ENCODE results near the gene DSCAML1.
A peak's percentile ranks its signal among the peaks of the same experiment; 100 is the strongest.
"Not testable (repeated sequence)": the region's sequence is repeated elsewhere in the genome, so short reads cannot be mapped to it uniquely, and the experiment has no call there.

Gene DSCAML1

DNA sequence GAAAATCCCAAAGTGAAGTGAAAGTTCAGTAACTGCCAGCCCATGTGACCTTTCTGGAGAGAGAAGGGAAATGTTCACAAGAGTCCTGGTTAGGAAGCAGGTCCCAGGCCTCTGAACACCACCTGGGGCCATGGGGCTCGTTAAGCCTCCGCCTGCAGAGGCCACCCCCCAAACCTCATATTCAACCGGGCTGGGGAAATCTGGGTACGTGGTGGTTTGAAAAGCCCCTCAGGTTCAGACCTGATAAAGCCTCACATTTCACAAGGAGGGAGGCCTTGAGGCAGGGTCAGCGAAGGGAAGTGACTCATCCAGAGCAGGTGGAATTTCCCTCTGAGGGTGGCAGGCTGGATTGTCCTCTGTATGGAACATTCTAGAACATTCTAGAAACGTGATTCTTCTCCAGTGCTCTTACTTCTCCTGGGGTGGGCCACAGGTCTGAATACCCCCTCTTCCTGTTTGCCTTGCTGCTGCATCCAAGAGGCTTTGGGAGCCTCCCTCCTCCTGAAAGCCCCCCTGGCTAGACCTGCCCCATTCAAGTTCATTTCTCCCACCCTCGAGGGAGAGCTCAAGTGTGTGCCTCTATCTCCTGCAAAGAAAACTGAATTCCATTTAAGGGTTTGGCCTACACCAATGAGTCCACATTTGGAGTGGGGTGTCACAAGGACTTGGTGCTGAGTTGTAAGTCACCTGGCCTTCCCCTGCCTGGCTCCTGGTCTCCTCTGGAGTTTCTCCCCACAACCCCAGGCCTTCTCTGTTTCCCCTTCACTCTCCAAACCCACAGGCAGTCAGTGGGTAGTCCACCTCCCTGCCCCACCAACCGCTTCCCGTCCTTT is 21.2 kb upstream of the DSCAML1 start:
- FAIRE-seq, result no peak

DNA sequence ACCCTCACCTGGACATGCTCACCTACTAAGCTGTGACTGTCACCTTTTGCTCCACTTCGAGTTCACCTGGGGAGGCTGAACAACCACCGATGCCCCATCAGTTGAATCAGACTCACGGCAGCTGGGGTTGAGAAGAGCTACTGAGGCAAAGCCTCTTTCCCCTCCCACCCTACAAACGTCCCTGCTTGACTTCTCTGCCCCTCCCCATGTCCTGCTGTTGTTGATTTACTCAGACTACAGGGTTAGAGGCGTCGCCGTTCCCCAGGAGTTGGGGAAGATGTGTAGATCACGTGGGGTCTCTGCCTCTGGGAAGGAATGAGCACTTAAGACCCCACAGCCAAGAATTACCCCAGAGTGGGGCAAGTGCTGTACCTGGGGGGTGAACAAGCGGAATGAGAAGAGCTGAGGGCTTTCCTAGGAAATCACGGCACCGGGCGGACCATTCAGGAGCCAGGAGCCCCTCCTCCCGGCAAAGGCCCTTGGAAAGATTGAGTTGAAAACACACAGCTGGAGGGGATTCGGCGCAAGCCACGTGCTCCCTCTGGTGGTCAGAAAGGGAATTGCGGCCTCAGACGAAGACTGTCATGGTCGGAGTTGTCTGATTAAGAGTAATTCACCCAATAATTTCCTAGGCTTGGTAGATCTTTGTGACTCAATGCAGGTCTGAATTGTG is 20.5 kb upstream of the DSCAML1 start:
- FAIRE-seq, result peak; percentile 33

DNA sequence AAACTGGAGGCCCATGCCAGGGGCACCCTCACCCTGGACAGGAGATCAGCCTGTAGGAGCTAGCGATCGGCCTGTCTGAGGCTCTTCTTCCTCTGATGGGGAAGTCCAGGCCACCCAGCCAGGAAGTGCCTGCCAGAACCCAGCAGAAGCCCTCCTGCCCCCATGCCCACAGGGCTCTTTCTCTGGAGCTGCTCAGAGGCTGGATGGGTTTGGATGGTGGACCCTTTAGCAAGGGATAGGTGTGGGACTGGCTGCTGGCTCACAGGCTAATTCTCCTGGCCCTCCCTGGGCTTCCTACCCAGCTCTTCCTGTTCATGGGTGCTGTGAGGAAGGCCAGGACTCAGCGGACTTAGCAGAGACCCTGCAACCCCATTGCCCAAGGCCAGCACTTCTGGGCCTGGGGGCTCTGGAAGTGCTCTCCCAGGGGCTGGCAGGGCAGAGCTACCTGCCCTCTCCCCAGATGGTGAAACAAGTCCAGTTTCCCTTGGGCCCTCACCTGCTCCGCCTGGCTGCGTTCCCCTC is 19.9 kb upstream of the DSCAML1 start:
- FAIRE-seq, result no peak

DNA sequence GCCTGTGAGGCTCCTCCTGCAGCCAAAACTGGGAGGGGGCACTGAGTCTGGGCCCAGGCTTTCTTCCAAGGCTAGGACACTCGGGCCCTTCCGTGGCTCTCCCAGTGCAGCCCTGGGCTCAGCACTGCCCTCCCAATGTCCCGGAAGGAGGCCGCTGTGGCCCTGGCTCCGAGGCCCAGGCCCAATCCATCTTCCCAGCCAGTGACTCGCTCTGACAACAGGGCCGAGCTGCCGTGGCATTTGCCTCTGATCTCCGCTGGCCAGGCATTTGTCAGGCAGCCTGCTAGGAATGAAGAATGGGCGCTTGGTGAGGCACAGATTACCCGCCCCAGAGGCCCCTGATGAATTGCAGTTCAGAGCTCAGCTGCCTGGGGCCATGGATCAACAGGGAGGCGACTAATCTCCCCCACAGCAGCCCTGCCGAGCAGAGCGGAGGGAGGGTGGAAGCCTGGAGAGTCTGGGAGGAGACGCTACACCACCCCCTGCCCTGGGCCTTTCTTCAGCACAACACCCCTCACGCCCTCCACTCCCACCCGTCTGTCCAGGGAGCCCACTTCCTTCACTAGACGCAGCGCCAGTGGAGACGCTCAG is 19.2 kb upstream of the DSCAML1 start:
- FAIRE-seq, result no peak

DNA sequence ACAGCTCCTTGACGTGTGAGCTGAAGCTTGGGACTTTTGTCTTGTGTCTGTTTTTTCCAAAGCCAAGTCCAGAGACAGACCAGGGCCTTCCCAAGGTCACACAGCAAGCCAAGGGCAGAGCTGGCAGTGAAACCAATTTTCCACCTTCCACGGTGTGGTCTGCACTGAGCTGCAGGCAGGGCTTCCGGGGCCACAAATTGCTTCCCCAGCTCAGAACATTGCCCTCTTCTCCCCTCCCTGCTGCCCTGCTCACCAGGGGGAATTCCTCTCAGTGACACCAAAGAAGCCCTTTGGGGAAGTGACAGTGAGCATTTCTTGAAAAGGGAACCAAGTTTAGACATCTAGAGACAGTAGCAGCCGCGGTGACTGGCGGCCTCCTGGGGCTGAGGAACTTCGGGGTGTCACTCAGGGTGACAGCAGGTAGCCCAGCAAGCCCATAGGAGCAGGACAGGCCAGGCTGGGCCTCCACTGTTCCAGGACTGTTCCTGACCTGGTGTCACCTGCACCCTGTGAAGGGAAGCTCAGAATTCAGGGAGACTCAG is 18.3 kb upstream of the DSCAML1 start:
- FAIRE-seq, result no peak

DNA sequence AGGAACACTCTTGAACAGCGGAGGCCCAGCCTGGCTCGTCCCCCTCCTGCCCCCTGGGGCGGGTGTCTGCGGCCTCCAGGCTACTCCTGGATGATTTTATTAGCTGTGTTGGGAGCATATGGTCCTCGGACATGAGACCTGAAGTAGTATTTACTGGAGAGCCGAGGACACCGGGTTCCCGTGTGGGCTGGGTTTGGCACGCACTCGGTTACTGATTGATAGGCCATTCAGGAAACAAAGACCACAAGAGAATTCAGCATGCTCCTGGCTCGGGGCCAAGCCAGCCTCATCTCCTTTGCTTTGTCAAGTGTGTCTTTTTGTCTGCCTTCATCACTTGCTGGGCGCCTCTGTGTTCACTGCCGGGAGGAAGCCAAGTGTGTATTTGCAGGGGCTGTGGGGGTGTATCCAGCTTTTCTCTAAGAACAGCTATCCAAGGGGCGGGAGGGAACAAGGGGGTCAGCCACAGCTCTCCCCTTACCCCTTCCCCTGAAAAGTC is 17.8 kb upstream of the DSCAML1 start:
- FAIRE-seq, result no peak

DNA sequence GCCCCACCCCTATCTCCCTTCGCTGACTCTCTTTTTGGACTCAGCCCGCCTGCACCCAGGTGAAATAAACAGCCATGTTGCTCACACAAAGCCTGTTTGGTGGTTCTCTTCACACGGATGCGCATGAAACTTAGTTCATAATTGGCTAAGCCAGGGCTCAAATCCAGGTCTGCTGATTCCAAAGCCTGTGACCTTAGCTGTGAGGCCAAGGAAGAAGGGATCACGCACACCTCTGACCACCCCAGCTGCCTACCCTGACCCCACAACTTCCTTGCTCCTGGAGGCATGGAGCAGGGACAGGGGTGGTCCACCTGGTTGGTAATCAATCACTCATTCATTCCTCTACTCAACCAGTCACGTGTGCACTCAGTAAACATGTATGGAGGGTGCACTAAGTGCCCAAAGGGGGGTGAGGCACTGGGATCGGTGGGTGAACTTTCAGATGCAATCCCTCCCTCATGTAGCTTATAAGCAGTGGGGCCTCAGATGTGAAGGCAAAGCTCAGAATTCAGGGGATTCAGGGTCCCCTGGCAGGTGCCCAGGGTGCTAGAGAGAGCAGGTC is 17.3 kb upstream of the DSCAML1 start:
- FAIRE-seq, result no peak

DNA sequence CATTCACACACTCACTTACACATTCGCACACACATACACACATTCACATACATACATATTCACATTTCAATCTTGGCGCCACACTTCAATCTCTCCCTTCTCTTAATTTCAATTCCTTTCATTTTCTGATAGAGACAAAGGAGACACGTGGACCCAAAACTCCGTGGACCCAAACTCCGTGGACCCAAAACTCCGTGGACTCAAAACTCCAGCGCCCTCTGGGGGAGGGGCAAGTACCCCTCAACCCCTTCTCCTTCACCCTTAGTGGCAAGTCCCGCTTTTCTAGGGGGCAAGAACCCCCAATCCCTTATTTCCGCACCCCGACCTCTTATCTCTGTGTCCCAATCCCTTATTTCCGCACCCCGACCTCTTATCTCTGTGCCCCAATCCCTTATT is 13.0 kb upstream of the DSCAML1 start:
- not testable (repeated sequence) for FAIRE-seq

DNA sequence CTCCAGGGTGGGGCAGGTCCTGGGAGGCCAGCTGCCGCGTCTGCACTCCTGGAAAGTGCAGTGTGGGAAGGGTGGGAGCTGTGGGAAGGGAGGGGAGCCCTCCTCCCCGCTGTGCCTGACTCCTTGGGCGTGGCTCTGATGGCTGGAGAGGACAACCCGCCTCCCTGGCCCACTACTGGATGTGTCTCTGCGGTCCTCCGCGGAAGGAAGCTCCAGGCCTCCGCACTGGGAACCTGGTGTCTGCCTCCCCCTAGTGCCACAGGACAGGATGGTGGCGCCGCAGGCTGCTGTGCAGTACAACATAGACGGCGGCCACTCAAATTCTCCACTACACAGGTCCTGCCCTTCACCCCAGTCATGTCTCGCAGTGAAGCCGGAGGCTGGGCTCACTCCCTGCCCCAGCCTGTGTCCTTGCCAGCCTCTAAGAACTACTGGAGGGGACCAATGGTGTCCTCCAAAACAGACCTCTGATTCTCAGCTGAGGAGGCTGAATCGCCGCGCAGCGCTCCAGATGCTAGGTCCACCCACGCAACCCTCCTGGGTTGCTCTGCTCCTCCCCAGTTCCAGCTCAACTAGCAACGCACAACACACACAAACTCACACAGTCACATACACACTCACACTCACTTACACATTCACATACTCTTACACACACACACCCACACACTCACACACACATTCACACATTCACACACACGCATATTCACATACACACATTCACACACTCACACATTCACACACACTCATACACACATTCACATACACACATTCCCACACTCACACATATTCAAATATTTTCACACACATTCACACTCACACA is 12.4 kb upstream of the DSCAML1 start:
- no peak for FAIRE-seq

DNA sequence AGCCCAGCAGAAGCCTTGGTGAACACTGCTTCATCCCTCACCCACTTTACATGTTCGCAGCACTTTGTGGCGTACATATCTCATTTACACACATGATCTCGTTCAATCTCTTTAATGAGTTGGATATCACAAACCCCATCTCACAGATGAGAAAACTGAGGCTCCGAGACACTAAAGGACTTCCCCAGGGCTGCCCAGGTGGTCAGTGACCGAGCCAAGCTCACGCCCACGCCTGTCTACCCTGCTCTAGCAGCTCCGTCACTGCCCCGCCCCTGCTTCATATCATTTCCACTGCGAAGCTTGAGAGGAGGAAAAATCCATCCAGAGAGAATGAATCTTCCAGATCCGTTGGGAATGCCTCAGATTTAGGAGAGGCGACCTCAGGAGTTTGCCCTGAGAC is 11.8 kb upstream of the DSCAML1 start:
- FAIRE-seq, result no peak

DNA sequence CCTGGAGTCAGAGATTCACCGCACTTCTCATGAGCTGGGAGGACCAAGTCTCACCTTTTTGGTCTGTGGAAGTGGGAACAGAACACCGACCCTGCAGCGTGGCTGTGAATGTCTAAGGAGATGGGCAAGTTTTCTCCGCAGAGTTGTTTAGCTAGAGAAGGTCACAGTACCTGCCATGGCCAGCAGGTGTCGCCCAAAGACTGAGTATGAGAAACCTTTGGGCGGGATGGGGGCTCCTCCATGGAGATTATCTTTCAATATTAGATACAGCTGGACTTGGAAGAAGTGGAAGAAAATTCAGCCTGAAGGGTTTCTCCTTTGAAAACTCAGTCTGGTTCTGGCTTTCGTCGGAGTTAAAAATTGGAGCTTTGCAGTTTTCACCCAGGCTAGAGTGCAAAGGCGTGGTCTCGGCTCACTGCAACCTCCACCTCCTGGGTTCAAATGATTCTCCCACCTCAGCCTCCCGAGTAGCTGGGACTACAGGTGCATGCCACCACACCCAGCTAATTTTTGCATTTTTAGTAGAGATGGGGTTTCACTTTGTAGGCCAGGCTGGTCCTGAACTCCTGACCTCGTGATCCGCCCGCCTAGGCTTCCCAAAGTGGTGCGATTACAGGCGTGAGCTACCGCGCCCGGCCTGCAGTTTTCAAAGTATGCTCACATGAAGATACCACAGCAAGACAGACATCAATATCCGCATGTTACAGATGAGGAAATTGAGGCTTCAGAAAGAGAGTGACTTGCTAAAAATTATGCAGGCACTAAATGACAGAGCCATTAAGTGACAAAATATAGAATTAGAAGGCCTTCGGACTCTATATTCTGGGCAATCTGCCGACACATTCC is 10.7 kb upstream of the DSCAML1 start:
- FAIRE-seq, result no peak

DNA sequence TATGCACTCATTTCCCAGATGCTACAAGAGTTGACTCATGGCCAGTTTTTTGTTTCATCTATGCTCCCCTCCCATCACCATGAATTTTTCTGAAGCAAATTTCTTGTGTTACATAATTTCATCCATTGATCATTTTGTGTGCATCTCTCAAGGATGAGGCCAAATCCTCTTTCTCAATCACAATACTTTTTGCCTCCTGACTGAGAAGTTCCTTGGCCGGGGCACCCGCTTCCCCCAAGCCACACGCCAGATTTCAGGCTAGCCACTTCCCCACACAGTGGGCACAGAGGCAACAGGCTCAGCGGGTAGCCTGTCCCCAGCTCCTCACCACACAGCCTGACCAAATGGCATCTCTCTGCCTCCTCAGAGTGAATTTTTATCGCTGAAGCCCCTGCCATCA is 9.8 kb upstream of the DSCAML1 start:
- no peak for FAIRE-seq

DNA sequence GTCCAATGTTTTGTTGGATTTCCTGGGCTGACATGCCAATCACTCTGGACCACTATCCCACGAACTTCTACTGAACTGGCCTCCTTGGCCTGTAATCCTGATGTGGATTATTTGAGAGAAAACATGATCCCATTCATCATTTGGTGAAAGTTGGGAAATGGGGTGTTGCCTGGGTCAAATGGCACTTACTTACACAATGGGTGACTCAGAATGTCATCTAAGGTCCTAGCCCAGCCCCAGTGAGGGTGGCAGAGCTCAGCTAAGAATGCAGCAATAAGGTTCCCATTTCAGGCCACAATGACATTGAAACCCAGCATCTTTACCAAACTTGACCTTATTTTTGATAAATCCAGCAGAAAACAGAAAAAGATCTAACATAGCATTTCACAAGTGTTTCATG is 8.0 kb upstream of the DSCAML1 start:
- no peak for FAIRE-seq

DNA sequence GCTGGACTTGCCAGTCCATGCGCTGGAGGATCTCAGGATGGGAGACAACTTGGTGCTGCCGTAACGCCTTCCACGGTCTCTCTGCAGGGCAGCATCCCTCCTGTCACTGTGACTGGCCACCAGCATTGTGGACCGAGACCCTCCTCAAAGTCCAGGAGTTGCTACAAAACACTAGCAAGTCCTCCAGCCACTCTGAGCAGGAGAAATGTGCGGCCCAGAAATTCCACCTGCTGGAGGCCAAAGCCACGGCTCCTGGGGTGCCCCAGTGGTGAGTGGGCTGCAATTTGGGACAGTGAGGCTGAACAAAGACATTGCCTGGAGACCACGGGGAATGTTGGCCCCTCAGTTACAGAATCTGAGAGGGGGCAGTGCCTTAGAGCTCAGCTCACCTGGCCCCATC is 6.9 kb upstream of the DSCAML1 start:
- no peak for FAIRE-seq

DNA sequence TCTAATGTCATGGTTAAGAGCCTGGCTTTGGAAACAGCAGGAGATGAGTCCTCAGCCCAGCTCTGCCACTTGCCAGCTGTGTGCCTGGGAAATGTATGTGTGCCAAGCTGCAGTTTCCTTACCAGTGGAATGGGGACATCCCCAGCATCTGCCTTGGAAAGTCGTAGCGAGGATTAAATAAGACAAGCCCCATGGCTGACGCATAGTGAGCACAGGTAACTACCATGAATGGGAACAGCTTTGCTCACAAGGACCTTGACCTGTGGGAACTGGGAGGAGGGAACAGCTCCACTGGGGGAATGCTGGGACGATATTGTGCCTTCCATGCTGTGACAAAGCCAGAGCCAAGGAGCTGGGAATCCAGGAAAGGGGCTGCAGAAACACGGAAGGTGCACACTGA is 2.6 kb upstream of the DSCAML1 start:
- FAIRE-seq, result no peak

DNA sequence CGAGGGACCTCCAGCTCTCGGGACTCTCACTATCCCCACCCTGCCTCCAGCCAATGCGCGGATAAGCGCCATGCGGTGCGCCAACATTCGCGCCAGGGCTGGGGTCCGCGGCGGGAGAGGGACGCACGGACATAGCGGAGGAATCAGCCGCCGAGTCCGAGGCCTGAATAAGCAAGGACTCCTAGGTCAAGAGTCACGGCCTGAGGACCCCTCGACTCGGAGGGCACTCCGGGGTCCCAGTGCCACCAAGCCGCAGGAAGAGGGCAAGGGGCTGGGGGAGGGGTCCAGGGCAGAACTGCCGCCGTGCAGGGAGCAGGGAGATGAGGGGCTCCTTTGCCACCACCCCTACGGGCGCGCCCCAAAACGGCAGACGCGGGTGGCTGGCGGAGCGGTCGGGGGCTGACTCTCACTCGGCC is 552 bp downstream of the DSCAML1 start:
- FAIRE-seq, result no peak

DNA sequence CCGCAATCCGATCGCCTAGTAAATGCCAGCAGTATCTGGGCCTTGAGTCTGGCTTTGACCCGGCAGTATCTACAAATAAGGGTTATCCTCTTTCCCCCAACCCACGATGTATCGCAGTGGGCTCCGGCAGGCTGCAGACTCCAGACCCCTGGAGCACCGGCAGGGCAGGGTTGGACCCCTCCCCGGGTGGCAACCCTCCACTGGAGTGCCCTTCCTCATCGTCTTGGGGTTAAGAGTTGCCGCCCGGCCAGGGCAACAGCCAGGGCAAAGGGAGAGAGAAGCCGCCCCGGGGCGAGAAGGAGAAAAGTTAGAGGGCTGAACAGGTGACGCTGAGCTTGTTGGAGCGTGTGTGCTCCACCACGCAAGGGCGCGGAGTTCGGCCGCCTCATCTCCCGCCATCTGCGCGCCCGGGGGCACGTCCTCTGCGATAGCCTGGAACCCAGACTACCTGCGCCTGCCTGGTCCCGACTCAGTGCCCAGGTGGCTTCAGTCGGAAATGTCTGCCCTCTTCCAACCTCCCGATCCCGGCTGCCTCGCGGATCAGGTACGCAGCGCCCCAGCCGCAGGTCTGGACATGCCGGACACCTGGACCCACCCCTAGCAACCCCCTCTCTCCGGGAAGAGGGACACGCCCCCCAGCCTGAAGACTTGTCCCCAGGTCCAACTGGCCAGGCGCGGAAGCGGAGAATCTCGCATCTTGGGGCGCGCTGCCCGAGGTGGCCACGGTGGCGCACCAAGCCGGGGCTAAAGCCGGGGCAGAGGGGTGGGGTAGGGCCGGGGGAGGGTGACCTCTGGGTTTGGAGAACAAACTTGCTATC is 1.2 kb downstream of the DSCAML1 start:
- FAIRE-seq, result no peak

DNA sequence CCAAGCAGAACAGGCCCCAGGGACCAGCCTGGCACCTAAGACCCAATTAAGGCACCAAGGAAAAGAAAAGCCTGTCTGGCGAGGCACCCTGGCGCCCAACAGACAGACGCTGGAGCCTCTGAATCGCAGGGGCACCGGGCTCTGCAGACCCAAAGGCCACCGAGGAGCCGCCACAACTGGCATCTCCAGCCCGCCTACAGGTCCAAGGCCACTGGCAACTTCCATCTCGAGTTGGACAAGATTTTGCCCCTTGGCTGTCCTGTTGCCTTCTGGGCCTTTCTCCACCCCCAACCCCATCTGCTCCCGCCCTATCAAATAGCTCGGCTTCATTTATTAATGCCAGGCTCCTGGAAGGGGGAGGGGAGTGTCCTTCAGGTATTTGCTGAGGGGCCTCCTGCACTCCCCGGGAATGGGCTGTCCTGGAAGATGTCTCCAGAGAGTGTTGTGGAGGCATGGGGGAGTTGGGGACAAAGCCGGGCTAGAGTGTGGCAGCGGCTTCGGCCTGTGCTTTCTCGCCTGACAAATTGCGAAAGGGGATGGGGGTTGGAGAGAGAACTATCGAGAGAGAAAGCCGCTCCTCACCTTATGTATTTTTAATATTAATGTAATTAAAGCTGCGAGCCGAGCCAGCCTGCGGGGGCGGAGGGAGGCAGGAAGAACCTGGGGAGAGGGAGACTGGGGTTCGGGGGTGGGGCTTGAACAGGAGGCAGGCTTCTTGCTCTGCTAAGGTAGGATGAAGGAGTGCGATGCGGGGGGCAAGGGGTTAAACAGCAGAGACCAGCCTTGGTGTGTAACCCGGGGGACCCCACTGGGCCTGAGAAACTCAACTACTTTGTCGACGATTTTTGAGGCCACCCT is 2.0 kb downstream of the DSCAML1 start:
- FAIRE-seq, result no peak

DNA sequence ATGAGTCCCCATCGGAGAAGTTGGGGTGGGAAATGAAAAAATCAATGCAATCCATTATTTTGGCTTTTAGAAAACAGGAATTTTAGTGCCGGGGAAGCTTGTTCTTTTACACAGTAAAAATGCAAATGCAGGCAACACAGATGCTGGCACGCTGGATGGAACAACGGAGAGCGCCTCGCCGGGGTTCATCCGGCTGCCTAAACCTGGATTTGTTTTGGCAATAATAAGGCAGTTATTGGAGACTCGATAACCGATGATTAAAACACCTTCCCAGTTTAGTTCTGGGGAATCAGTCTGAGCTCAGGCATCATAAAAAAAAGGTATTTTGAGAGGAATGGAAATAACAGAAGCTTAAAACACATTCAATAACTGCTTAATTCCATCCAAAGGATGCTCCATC is 2.9 kb downstream of the DSCAML1 start:
- no peak for FAIRE-seq
